ENCODE measurements around the gene LRR1. TPM values are rescaled to one million over a fixed set of nuclear protein-coding genes. Genes with fewer than 3 reads are reported as not detected.

Gene LRR1
- total and polyA plus RNA-seq, 9 of the 15 experiments (the other 6 are each of a cell fraction or from before 2014, with no cell fraction given): 26.5 to 58.1 (median 31.8) TPM

DNA sequence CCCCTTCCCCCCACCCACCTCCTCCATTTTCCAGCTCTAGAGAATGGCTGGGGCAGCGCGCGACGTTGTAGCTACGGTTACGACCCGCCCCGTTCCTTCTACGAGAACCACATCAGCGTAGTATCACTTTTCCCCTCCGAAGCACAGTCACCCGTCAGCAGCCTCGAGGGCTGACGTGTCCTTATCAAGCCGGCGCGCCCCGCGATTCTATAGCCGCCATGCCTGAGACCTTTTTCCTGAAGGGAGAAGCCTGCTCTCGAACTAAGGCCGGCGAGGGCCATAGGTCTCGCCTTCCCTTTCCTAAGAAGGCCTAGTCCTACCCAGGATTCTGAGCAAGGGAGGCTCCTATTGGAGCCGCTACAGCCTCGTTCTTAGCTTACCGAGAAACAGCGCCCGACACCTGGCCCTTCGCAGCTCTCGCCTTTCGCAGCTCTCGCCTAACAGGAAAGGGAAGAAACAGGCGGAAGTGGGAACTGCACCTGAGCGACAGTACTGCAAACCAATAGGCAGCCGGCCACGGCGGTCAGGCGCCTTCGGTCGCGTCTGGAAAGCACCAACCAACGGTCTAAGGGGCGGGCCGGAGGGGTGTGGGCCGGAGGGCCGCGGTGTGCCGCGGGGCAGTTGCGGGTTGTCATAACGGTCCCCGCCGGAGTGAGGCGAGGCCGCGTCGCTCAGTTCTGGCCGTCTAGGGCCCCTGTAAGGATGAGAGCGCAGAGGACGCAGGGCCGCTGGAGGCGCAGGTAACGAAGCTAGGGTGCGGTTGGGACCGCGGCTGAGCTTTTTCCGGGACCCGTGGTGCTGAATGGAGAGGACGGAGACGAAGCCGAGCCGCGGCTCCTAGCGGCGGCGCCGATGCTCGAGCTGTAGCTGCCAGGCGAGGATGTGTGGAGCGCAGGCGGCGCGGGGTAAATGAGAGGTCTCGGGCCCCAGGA is 21.7 kb downstream of the LRR1 start, which contains the start of the genes MGAT2 and RPL36AL (continued):
- TF ChIP-seq, protein P1, sequence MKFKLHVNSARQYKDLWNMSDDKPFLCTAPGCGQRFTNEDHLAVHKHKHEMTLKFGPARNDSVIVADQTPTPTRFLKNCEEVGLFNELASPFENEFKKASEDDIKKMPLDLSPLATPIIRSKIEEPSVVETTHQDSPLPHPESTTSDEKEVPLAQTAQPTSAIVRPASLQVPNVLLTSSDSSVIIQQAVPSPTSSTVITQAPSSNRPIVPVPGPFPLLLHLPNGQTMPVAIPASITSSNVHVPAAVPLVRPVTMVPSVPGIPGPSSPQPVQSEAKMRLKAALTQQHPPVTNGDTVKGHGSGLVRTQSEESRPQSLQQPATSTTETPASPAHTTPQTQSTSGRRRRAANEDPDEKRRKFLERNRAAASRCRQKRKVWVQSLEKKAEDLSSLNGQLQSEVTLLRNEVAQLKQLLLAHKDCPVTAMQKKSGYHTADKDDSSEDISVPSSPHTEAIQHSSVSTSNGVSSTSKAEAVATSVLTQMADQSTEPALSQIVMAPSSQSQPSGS (CRISPR knock-in tag; IDR thresholded peaks at IDR 0.05): no peak
- TF ChIP-seq POLR2AphosphoS5 (IDR thresholded peaks at IDR 0.05; ENCODE audit: control insufficient read depth, insufficient read depth, low read depth, low read length): peak; percentile 87
- no peak for TF ChIP-seq ZNF212 (CRISPR knock-in tag; IDR thresholded peaks at IDR 0.05)
- TF ChIP-seq, protein P2, sequence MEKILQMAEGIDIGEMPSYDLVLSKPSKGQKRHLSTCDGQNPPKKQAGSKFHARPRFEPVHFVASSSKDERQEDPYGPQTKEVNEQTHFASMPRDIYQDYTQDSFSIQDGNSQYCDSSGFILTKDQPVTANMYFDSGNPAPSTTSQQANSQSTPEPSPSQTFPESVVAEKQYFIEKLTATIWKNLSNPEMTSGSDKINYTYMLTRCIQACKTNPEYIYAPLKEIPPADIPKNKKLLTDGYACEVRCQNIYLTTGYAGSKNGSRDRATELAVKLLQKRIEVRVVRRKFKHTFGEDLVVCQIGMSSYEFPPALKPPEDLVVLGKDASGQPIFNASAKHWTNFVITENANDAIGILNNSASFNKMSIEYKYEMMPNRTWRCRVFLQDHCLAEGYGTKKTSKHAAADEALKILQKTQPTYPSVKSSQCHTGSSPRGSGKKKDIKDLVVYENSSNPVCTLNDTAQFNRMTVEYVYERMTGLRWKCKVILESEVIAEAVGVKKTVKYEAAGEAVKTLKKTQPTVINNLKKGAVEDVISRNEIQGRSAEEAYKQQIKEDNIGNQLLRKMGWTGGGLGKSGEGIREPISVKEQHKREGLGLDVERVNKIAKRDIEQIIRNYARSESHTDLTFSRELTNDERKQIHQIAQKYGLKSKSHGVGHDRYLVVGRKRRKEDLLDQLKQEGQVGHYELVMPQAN (IDR thresholded peaks at IDR 0.05; ENCODE audit: borderline replicate concordance): peak; percentile 54; the same call in 1 of the 2 replicates
- TF ChIP-seq SREBF1 (IDR thresholded peaks at IDR 0.05; ENCODE audit: borderline replicate concordance, low read depth, low read length): peak; percentile 71; the same call in 1 of the 2 replicates
- TF ChIP-seq, protein P3, sequence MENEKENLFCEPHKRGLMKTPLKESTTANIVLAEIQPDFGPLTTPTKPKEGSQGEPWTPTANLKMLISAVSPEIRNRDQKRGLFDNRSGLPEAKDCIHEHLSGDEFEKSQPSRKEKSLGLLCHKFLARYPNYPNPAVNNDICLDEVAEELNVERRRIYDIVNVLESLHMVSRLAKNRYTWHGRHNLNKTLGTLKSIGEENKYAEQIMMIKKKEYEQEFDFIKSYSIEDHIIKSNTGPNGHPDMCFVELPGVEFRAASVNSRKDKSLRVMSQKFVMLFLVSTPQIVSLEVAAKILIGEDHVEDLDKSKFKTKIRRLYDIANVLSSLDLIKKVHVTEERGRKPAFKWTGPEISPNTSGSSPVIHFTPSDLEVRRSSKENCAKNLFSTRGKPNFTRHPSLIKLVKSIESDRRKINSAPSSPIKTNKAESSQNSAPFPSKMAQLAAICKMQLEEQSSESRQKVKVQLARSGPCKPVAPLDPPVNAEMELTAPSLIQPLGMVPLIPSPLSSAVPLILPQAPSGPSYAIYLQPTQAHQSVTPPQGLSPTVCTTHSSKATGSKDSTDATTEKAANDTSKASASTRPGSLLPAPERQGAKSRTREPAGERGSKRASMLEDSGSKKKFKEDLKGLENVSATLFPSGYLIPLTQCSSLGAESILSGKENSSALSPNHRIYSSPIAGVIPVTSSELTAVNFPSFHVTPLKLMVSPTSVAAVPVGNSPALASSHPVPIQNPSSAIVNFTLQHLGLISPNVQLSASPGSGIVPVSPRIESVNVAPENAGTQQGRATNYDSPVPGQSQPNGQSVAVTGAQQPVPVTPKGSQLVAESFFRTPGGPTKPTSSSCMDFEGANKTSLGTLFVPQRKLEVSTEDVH (IDR thresholded peaks at IDR 0.05; ENCODE audit: low read depth, partially characterized antibody): peak; percentile 31
- TF ChIP-seq BCL6 (CRISPR knock-in tag; IDR thresholded peaks at IDR 0.05): no peak
- TF ChIP-seq FIP1L1 (IDR thresholded peaks at IDR 0.05; ENCODE audit: low read depth, low read length, poor library complexity, severe bottlenecking): peak; percentile 44
- peak; percentile 73 for TF ChIP-seq RBBP5 (IDR thresholded peaks at IDR 0.05; ENCODE audit: borderline replicate concordance, insufficient read depth, low read length, poor library complexity, severe bottlenecking)
- TF ChIP-seq CBFA2T2 (conservative IDR thresholded peaks at IDR 0.05): 0 out of 2 replicates have a peak, but pooled peaks have one; percentile 6

Measured in K562 (cell line).